ENCODE measurements around the gene MCM9. TPM values are rescaled to one million over a fixed set of nuclear protein-coding genes. Genes with fewer than 3 reads are reported as not detected.

Gene MCM9
- total and polyA plus RNA-seq, 12 donors, result 1.5 to 7.8 (median 5.2) TPM

- DNase-seq (no peak), ATAC-seq (no peak)
- H3K27me3 ChIP-seq, result no peaks in the 10 kb centered on the region
- intact Hi-C loops (cut with DNase I), result no loop called here
- WGBS, 2 donors, result 92 to 97% methylated on average over 3 of the region's 3 CpGs
- peaks cover 0 to 100% (median 39%) of the 10 kb centered on the region in 9 donors for H3K36me3 ChIP-seq
- TF ChIP-seq CTCF (IDR thresholded peaks at IDR 0.05), result no peak
- no peak overlapping the region for H3K4me3 ChIP-seq
- H3K9me3 ChIP-seq, result no peaks in the 10 kb centered on the region
- H3K27ac ChIP-seq, result no peak overlapping the region
- no peaks in the 10 kb centered on the region for H3K4me1 ChIP-seq
Observed at GRCh38 chr6:118923035-118923434, 11.9 kb downstream of the MCM9 start.

- Histone ChIP-seq H3K36me3 (peaks cover 0 to 100% (median 36%) of the 10 kb centered on the region in 9 donors), H3K27me3 (no peaks in the 10 kb centered on the region), H3K9me3 (no peaks in the 10 kb centered on the region), H3K4me1 (no peaks in the 10 kb centered on the region), H3K4me3 (no peak overlapping the region), H3K27ac (no peak overlapping the region)
- DNase-seq (no peak), ATAC-seq (no peak)
- TF ChIP-seq CTCF (IDR thresholded peaks at IDR 0.05), result no peak
- 93 to 96% methylated on average over 1 of the region's 1 CpG for WGBS, 2 donors
- intact Hi-C loops (cut with DNase I), result no loop called here
Observed at GRCh38 chr6:118921084-118921483, 13.9 kb downstream of the MCM9 start.

GRCh38 chr6:118918329-118918725 lies 16.6 kb downstream of the MCM9 start:
- ATAC-seq (no peak), DNase-seq (no peak)
- Histone ChIP-seq H3K27ac (no peak overlapping the region), H3K36me3 (peaks cover 0 to 100% (median 30%) of the 10 kb centered on the region in 9 donors), H3K27me3 (no peaks in the 10 kb centered on the region), H3K4me3 (no peak overlapping the region), H3K9me3 (no peaks in the 10 kb centered on the region), H3K4me1 (no peaks in the 10 kb centered on the region)
- WGBS, 2 donors, result 95 to 97% methylated on average over 2 of the region's 2 CpGs
- no peak for TF ChIP-seq CTCF (IDR thresholded peaks at IDR 0.05)
- intact Hi-C loops (cut with DNase I), result no loop called here

- WGBS, 2 donors, result 88 to 90% methylated on average over 5 of the region's 5 CpGs
- ATAC-seq, result no peak
- no peak overlapping the region for H3K4me3 ChIP-seq
- no peak for DNase-seq
- no peak for TF ChIP-seq CTCF (IDR thresholded peaks at IDR 0.05)
- no peaks in the 10 kb centered on the region for H3K27me3 ChIP-seq
- H3K4me1 ChIP-seq, result no peaks in the 10 kb centered on the region
- H3K36me3 ChIP-seq, result peaks cover 0 to 100% (median 34%) of the 10 kb centered on the region in 9 donors
- H3K27ac ChIP-seq, result no peak overlapping the region
- no peaks in the 10 kb centered on the region for H3K9me3 ChIP-seq
- intact Hi-C loops (cut with DNase I), result no loop called here
Observed at GRCh38 chr6:118917546-118918328, 17.2 kb downstream of the MCM9 start.

All from heart right ventricle (tissue), 16 donors.